GM20000 (cell line): ENCODE measurements around the gene CST6.
"Not testable (repeated sequence)": the region's sequence is repeated elsewhere in the genome, so short reads cannot be mapped to it uniquely, and the experiment has no call there.

Experiments used
- DNase-seq: peaks from one replicate; pipeline ENCODE4 v3.0.0; 2012; ENCODE audit warnings: low spot score
- TF ChIP-seq, protein P1 (sequence below): IDR thresholded peaks from 2 replicates; pipeline ENCODE4 v1.5.1; 2012; ENCODE audit warnings: mild to moderate bottlenecking, control low read depth; ENCODE audit errors: extremely low read depth, missing control alignments

Gene CST6

DNA sequence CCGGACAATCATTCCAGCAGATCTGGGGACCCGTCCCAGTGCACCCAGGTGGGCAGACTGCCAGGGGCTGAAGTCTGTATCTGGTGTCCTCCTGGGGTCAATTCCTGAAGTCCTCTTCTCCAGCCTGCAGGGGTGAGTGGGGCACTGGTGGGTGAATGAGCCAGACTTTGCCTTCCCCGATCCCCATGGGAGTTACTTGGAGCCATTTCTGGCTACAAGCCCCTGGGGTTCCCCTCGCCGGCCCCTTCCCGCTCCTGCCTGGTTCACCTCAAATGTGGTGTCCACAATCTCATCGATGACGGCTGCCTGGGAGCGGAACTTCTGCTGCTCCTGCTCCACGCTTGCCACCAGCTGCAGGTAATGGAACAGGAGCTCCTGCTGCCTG is 5.0 kb downstream of the CST6 start:
- TF ChIP-seq, protein P1, sequence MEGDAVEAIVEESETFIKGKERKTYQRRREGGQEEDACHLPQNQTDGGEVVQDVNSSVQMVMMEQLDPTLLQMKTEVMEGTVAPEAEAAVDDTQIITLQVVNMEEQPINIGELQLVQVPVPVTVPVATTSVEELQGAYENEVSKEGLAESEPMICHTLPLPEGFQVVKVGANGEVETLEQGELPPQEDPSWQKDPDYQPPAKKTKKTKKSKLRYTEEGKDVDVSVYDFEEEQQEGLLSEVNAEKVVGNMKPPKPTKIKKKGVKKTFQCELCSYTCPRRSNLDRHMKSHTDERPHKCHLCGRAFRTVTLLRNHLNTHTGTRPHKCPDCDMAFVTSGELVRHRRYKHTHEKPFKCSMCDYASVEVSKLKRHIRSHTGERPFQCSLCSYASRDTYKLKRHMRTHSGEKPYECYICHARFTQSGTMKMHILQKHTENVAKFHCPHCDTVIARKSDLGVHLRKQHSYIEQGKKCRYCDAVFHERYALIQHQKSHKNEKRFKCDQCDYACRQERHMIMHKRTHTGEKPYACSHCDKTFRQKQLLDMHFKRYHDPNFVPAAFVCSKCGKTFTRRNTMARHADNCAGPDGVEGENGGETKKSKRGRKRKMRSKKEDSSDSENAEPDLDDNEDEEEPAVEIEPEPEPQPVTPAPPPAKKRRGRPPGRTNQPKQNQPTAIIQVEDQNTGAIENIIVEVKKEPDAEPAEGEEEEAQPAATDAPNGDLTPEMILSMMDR = no peak
- no peak for DNase-seq

DNA sequence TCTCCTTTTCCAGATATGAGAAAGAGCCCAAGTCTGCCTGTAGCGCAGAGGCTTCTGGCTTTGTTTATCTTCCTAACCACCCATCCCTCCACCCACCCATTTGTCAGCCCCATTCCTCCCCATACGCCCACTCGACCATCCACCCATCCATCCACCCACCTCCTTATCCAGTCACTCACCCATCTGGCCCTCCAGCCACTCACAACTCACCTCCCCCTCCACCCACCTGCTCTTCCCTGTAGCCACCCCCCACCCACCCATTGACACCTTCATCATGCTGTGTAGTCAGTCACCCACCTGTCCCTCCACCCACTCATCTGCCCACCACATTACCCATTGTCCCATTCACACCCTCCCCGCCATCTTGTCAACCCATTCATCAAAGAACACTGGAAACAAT is 5.5 kb downstream of the CST6 start:
- no peak for DNase-seq
- TF ChIP-seq, protein P1 = no peak

DNA sequence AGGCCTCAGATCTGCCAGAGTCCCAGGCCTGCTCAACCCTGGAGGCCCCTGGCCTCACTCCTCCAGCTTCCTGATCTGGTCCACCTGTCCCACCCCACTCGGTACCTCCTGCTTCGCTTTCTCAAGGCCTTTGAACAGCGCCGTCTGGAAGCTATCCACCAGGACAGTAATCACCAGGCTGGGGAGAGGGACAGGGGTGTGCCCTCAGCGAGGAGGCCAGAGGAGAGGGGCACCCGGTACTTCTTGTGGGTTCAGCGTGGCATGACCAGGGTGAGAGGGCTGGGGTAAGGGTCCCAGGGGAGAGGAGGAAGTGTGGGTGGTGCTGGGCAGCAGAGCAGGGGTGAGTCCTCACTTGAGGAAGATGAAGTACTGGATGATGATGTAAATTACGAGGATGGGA is 8.4 kb downstream of the CST6 start:
- DNase-seq = no peak
- TF ChIP-seq, protein P1 = no peak

DNA sequence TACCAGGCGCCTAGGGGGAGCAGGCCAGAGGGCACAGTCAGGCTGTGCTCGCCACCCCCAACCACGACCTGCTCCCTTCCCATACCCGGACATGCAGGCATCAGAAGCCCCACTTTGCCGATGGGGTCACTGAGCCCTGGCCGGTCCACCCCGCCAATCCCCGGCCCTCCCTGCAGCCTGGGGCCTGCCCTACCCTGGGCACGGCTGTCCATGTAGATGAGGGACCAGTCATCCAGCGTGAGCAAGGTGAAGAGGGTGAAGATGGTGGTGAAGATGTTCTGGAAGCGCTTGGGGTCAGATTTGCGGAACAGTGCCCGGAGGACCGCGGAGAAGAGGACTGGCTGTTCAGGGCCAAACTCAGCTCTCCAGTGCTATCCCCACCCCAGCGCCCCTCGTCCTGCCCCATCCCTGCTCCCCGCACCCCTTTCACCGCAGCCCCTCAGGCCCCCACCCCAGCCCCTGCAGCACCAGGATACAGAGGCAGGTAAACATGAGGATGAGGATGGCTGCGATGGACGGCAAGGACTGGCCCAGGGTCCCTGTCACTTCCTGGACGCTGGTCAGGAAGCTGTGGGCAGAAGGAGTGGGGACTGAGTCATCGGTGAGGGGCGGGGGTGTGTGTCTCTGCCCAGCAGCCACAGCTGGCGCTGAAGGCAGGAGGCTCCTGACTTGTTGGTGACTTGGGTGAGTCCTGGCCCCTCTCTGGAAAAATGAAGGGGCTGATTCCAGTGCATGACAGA is 9.0 kb downstream of the CST6 start:
- TF ChIP-seq, protein P1 = no peak
- no peak for DNase-seq

- peak; percentile 91 for DNase-seq
- TF ChIP-seq, protein P1 = peak; percentile 95
Measured at GRCh38 chr11:66022401-66023185, 10.8 kb downstream of the CST6 start.

GRCh38 chr11:66023186-66023440 is 11.3 kb downstream of the CST6 start:
- DNase-seq = not testable (repeated sequence)

DNA sequence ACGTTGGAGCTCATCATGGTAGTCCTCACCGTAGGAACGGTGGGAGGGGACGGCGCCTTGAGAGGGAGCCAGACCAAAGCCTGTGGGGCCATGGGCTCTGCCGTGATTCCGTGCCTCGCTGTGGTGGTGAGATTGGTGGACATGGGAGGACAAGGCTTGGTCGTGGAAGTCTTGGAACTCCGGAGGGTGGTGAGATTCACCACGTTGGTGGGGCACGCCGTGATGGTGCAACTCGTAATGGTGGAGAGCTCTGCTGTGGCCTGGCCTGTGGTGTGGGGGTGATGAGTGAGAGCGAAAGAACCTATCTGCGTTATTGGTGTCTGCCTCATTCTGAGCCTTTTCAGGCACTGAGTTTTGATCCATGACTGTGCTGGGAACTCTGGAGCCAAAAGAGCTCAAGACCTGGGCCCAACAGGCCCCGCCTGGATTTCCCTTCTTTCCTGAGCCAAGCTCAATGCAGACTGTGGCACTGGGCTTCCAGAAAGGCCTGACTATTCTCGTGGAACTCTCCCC is 14.3 kb downstream of the CST6 start, which contains the start of gene CATSPER1:
Gene CATSPER1 (minus strand): TSS at position 463 of the 513 bp plus-strand sequence. CDS start 100 bp downstream, at position 363.
- TF ChIP-seq, protein P1 = no peak
- no peak for DNase-seq
